HEK293T (cell line): ENCODE results near the gene PLK1.
"Not testable (repeated sequence)": the region's sequence is repeated elsewhere in the genome, so short reads cannot be mapped to it uniquely, and the experiment has no call there.

ENCODE experiments used
- CTCF ChIA-PET: fragments of 350-600 bp; formaldehyde crosslinking; extraction: SDS; loops from one replicate; lab custom pipeline; 2021; ENCODE audit warnings: antibody characterized with exemption, inconsistent platforms; lab: Yijun Ruan, JAX
- POLR2A ChIA-PET: fragments of 350-600 bp; formaldehyde crosslinking; extraction: SDS; loops from one replicate; lab custom pipeline; 2020; ENCODE audit warnings: antibody characterized with exemption, inconsistent platforms; lab: Yijun Ruan, JAX
- DNase-seq: peaks from one replicate; pipeline ENCODE4 v3.0.0; 2012; ENCODE audit warnings: mixed read lengths; ENCODE audit errors: extremely low spot score
- ARNT ChIP-seq: fragments of 450-650 bp; IDR thresholded peaks from 2 replicates; pipeline ENCODE4 v1.6.1; 2017; ENCODE audit warnings: mild to moderate bottlenecking
- BHLHE40 ChIP-seq: fragments of 450-650 bp; IDR thresholded peaks from 2 replicates; pipeline ENCODE4 v1.6.1; 2016; ENCODE audit warnings: mild to moderate bottlenecking, moderate library complexity, borderline replicate concordance
- CTBP1 ChIP-seq: fragments of 450-650 bp; IDR thresholded peaks from 2 replicates; pipeline ENCODE4 v1.6.1; 2016; ENCODE audit warnings: borderline replicate concordance
- ELF4 ChIP-seq: fragments of 450-650 bp; IDR thresholded peaks from 2 replicates; pipeline ENCODE4 v1.6.1; 2017; ENCODE audit warnings: antibody characterized with exemption
- FOXA1 ChIP-seq: fragments of 450-650 bp; IDR thresholded peaks from 2 replicates; pipeline ENCODE4 v1.6.1; 2016; ENCODE audit warnings: mild to moderate bottlenecking
- FOXK2 ChIP-seq: fragments of 450-650 bp; IDR thresholded peaks from 2 replicates; pipeline ENCODE4 v1.6.1; 2016; ENCODE audit warnings: mild to moderate bottlenecking
- FOXM1 ChIP-seq: fragments of 450-650 bp; IDR thresholded peaks from 2 replicates; pipeline ENCODE4 v1.6.1; 2017; ENCODE audit warnings: mild to moderate bottlenecking, borderline replicate concordance
- HDGF ChIP-seq: fragments of 450-650 bp; IDR thresholded peaks from 2 replicates; pipeline ENCODE4 v1.6.1; 2017; ENCODE audit warnings: antibody characterized with exemption, borderline replicate concordance
- L3MBTL2 ChIP-seq: fragments of 450-650 bp; conservative IDR thresholded peaks from 2 replicates; pipeline ENCODE4 v1.6.1; 2016; ENCODE audit warnings: mild to moderate bottlenecking
- LEF1 ChIP-seq: fragments of 450-650 bp; IDR thresholded peaks from 2 replicates; pipeline ENCODE4 v1.6.1; 2017; ENCODE audit warnings: mild to moderate bottlenecking, borderline replicate concordance
- NFRKB ChIP-seq: fragments of 450-650 bp; IDR thresholded peaks from 2 replicates; pipeline ENCODE4 v1.6.1; 2016; ENCODE audit warnings: mild to moderate bottlenecking, moderate library complexity
- SP1 ChIP-seq: fragments of 450-650 bp; IDR thresholded peaks from 2 replicates; pipeline ENCODE4 v1.6.1; 2017
- SUZ12 ChIP-seq: fragments of 450-650 bp; IDR thresholded peaks from 2 replicates; pipeline ENCODE4 v1.6.1; 2016; ENCODE audit warnings: mild to moderate bottlenecking
- TARDBP ChIP-seq: fragments of 450-650 bp; IDR thresholded peaks from 2 replicates; pipeline ENCODE4 v1.6.1; 2016
- ZNF384 ChIP-seq: fragments of 450-650 bp; IDR thresholded peaks from 2 replicates; pipeline ENCODE4 v1.6.1; 2016

Gene PLK1

GRCh38 chr16:23734176-23734893 lies 55.6 kb downstream of the PLK1 start:
- CTCF ChIA-PET, result interaction anchor here (0.9 kb wide), 1 partner anchor 45 kb away, joined by 3 read pairs; no protein-coding TSS in a partner anchor
- POLR2A ChIA-PET, result no interaction called here
- no peak for DNase-seq
- no peak for TF ChIP-seq FOXM1
- TF ChIP-seq L3MBTL2, result no peak
- no peak for TF ChIP-seq SP1
- TF ChIP-seq LEF1, result no peak
- TF ChIP-seq ZNF384, result no peak
- TF ChIP-seq ARNT, result no peak
- no peak for TF ChIP-seq TARDBP
- no peak for TF ChIP-seq SUZ12
- TF ChIP-seq FOXA1, result no peak
- TF ChIP-seq ELF4, result no peak
- no peak for TF ChIP-seq HDGF
- TF ChIP-seq CTBP1, result no peak
- TF ChIP-seq FOXK2, result no peak

- POLR2A ChIA-PET, DNase-seq: not testable (repeated sequence)
- CTCF ChIA-PET, result interaction anchor here (0.7 kb wide), 1 partner anchor 10 kb away, joined by 6 read pairs; no protein-coding TSS in a partner anchor
These were observed 58.8 kb downstream of the PLK1 start for GRCh38 chr16:23737423-23738028.

GRCh38 chr16:23739516-23739915 lies 60.8 kb downstream of the PLK1 start:
- ChIA-PET CTCF (no interaction called here), POLR2A (no interaction called here)
- TF ChIP-seq NFRKB, result no peak
- no peak for TF ChIP-seq BHLHE40
- no peak for TF ChIP-seq LEF1
- TF ChIP-seq FOXA1, result no peak
- TF ChIP-seq FOXK2, result no peak
- TF ChIP-seq CTBP1, result no peak
- TF ChIP-seq ELF4, result no peak
- TF ChIP-seq TARDBP, result no peak
- no peak for TF ChIP-seq ARNT
- no peak for TF ChIP-seq ZNF384
- TF ChIP-seq L3MBTL2, result no peak

More at GRCh38 chr16:23739516-23739915, 60.8 kb downstream of the PLK1 start:
- no peak for DNase-seq
